NCI-H1436 treated with DMSO at 0.1 percent for 48 hours (cell line): ENCODE data around the gene SOX6.

Source experiments
- DNase-seq: peaks from one replicate; lab custom pipeline; 2025; lab: John Stamatoyannopoulos, UW

The SOX6 gene

GRCh38 chr11:16271258-16271657 lies 85.1 kb downstream of the SOX6 start:
- no peak for DNase-seq

DNA sequence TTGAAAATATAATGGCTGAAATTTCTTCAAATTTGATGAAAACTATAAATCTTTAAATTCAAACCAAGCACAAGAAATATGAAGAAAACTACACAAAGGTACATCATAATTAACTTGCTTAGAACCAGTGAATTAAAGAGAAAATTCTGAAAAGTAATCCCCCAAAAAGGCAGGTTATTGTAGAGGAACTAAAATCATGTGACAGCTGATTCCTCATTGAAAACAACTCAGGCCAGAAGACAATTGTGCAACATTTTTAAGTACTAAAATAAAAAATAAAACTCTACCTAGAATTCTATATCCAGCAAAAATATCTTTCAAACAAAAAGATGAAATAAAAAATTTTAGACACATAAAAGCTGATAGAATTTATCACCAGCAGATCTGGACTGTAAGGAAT lies 90.3 kb downstream of the SOX6 start:
- DNase-seq: no peak

GRCh38 chr11:16265022-16265421 lies 91.3 kb downstream of the SOX6 start:
- DNase-seq: no peak

DNA sequence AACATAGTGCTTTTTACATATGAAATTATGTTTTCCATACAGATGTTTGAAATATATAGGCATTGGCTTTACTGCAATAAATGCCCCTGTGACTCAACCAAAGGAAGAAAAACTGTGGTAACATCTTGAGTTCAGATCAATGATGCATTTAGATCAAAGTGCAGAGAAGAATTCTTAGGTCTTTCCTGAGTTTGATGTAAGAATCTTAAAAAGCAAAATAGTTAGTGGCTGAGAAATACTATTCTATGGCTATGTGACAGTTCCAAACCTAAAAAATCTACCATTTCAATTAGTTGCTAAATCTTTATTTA lies 93.7 kb downstream of the SOX6 start:
- no peak for DNase-seq

DNA sequence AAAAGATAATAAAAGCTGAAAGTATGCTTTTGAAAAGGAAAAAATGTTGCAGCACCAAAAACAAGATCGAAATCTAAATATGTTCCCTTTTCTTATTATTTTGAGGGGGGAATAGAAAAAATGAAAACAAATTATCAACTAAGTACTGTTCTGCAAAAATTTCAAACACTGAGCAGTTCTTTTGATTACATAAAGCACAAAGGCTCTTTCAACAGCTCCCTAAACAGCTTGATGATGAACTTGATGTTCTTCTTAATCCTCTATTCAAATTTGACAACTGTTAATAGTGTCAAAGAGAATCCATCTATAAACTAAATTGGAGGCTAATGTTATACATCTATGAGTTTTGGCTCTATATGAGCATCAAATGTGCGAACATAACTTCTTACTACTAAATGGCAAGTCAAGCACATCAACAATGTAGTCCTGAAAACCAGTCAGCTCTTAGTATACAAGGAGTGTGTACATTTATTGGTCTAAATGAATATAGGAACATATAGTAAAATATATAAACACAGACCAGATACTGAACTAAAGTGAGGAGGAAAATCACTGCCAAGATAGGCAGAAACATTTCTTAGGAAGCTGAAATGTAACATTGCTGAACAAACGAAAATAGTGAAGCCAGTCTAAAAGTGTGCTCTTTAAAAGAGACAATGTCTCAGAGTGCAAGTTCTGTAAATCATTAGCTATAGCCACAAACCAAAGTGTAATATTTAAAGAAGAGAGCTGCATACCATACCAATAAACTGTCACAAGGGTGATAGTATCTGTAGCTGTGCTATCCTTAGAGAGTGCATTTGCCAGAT lies 94.3 kb downstream of the SOX6 start:
- DNase-seq: no peak

GRCh38 chr11:16252373-16252772 lies 104.0 kb downstream of the SOX6 start:
- DNase-seq: no peak

- DNase-seq: no peak
Measured at GRCh38 chr11:16248248-16248647, 108.1 kb downstream of the SOX6 start.

- DNase-seq: no peak
Measured at GRCh38 chr11:16242806-16243205, 113.5 kb downstream of the SOX6 start.

- DNase-seq: no peak
Measured at GRCh38 chr11:16240687-16241086, 115.7 kb downstream of the SOX6 start.

- no peak for DNase-seq
Measured at GRCh38 chr11:16239141-16240105, 116.9 kb downstream of the SOX6 start.

DNA sequence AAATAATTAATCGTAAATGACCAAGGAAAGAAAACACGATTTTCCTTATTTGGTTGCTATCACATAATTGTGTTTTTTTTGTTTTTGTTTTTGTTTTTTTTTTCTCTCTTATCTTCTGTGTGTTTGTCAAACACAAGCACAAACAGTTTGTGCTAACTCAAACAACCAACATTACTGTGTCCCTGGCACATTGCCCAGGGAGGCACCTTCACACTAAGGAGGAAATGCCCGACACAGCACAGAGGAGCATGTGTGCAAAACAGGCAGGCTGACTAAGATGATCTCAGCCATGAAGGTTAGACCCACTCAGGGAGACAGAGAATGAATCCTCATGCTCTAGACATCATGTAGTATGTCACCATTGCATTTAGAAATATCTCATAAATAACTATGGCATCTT lies 130.1 kb downstream of the SOX6 start:
- DNase-seq: peak; percentile 35

GRCh38 chr11:16225623-16226022 lies 130.7 kb downstream of the SOX6 start:
- no peak for DNase-seq

- no peak for DNase-seq
Measured at GRCh38 chr11:16223558-16223957, 132.8 kb downstream of the SOX6 start.

DNA sequence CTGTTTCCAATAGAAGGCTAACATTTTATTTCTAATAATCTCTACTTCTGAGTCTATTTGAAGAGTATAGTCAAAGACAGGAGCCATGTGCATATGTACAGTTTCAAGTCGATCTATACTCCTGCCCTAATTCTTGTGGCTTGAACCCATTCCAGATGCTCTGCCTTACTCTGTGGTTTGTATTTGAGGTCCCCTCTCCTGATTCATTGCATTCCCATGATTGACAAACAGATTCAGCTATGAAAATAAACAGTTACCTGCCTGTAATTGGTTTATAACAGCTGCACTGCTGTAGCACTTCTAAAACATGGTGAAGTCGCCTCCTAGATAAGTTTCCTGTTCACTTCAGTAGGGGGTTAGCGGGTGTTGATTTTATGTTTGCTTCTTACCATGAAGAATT lies 138.7 kb downstream of the SOX6 start:
- no peak for DNase-seq

- no peak for DNase-seq
Measured at GRCh38 chr11:16216831-16217230, 139.5 kb downstream of the SOX6 start.

- DNase-seq: no peak
Measured at GRCh38 chr11:16215352-16215751, 141.0 kb downstream of the SOX6 start.

- no peak for DNase-seq
Measured at GRCh38 chr11:16211407-16211806, 144.9 kb downstream of the SOX6 start.

- DNase-seq: no peak
Measured at GRCh38 chr11:16204261-16204660, 152.1 kb downstream of the SOX6 start.

DNA sequence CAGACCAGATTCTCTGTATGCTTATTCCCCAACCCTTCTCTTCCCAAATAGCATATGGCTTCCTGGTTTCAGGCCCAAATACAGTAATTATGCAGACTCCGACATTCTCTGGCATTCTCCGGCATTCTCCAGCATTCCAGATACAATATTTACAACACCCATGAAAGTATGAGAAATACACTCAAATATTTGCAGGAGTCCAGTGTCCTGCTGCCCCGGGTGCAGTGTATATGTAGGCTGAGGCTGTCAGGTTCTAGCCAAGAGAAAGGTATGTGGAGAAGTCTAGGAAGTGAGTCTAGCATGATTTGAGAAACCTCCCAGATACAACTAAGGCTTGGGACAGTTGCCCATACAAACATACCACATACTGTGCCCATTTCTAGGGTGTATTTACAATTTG lies 160.7 kb downstream of the SOX6 start:
- no peak for DNase-seq

DNA sequence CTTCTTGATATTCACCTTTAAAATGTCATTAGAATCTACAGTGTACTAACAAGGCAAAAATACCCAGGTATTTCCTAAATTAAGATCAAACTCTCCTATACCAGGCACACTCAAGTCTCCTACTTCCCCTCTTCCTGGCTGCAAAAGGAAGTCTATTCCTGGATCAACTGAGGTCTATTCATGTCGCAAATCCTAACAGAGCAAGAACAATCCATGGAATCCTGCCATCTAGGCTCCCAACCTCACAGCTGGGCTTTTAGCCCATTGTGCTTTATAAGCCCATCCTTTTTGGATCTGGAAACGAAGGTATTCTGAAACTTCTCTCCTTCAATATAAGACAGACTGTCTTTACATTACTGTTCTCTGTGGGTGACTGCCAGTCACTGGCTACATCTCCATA lies 161.8 kb downstream of the SOX6 start:
- DNase-seq: no peak

- no peak for DNase-seq
Measured at GRCh38 chr11:16193897-16194381, 162.4 kb downstream of the SOX6 start.

- peak; percentile 62 for DNase-seq
Measured at GRCh38 chr11:16191868-16192240, 164.5 kb downstream of the SOX6 start.

DNA sequence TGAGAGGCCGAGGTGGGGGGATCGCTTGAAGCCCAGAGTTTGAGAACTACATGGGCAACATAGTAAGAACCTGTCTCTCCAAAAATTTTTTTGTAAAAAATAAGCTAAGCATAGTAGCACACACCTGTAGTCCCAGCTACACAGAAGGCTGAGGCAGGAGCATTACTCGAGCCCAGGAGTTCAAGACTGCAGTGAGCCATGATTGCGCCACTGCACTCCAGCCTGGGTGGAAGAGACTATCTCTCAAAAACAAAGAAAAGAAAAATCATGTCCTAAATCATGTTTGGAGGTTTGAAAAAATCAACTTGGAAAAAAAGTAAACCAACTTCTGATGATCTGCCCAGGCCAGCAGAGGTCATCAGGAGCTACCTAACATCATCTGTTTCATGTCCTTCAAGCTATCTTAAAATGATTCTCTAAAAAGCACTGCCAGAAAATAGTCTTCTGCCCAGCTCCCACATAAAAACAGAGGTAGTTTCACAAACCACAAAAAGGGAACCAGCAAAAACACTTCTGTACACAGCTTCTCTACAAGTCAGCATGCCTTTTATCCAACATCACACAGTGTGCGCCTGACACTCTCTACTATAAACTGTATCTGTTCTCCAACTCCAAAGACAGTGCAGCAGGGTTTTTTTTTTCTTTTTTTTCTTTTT lies 165.0 kb downstream of the SOX6 start:
- no peak for DNase-seq
